MV-4-11 (cell line): Measurements from ENCODE around the gene SLC4A9.
"Not testable (repeated sequence)": the region's sequence is repeated elsewhere in the genome, so short reads cannot be mapped to it uniquely, and the experiment has no call there.

Experiments used
- DNase-seq: peaks from one replicate; lab custom pipeline; 2025; lab: John Stamatoyannopoulos, UW

The SLC4A9 gene

DNA sequence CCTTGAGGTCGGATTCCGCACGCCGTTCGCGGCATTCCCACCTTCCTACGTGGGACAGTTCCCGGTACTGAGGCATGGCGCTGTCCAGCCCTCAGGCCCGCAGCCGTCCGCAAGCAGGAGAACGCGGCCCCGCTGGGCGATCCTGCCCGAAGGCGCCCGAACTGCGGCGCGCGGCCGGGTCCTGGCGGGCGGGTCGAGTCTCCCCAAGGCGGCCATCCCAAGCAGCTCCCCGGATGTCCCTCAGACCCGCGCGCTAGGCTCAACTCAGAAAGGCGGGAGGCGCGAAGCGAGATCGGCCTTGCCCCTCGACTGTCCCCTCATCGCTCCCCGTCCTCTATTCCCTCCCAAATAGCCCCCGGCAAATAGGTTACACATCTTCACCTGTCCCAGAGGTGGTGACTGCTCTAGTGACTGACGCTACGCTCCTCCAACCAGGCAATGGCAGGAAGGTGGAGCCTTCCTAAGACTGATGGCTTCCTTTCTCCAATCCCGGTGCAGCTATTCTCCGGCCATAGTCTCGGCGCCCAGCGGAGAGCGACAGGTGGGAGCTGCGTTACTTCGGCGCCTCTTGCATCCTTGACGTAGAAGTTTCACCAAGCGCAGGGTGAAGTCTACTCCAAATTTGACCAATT lies 40.9 kb downstream of the SLC4A9 start:
- DNase-seq, result peak; percentile 92

DNA sequence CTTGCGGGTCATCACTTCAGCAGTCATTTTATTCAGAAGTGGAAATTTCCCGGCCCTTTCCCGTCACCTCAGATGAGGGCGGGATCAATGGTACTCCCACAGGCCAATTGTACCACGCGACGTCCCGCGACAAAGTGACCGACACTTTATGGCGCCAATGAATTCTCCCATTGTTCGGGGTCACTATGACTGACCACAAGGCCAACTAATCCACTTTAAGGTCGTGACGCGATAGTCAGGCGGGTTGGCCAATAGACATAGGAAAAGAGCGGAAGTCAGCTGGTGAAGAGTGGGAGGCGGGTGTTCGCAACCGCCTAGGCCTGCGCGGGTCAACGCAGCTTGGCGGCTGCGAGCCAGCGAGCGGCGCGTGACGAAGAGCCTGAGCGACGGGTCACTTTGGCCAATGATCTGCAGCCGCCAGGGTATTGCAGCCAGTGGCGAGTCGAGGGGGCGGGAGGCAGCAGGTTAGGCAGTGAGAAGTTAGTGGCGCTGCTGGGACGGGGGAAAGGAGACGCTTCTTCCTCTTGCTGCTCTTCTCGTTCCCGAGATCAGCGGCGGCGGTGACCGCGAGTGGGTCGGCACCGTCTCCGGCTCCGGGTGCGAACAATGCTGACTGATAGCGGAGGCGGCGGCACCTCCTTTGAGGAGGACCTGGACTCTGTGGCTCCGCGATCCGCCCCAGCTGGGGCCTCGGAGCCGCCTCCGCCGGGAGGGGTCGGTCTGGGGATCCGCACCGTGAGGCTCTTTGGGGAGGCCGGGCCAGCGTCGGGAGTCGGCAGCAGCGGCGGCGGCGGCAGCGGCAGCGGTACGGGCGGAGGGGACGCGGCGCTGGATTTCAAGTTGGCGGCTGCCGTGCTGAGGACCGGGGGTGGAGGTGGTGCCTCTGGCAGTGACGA lies 41.6 kb downstream of the SLC4A9 start, which contains the start of gene ANKHD1:
TSS of gene ANKHD1 (plus strand) at position 472 of the 896 bp plus-strand sequence. CDS start at position 607, 135 bp downstream.
- DNase-seq, result peak; percentile 100

DNA sequence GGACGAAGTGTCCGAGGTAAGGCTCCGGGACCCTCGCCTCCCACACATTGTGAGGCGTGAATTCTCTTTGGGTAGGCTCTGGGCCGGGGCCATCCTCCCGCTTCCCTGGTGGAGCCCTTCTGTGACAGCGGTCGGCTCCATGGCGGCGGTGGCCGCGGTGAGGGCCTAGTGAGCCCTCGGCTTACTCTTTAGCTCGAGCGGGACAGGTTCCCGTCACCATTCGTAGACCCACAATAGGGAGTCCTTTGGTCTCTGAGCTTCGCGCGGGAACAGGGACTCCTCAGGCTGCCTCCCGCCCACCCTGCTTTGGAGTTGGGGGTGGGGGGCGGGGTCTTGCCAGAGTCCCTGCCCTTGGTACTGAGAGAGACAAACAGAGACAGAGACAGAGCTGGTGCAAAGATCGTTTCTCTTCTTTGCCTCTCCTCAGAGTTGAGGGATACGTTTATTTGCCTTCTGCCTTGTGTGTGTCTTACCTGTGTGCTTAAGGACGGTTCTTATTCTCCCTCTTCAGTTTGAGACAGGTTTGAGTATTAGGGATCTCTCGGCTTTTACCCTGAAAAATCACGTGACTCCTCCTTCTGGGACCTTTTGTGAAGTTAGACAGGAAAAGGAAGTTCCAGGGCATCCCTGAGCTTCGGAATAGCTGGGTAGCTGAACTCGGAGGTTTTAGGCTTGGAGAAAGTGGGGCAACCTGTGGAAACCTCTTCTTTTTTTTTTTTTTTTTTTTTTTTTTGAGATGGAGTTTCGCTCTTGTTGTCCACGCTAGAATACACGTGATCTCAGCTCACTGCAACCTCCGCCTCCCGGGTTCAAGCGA lies 42.5 kb downstream of the SLC4A9 start:
- peak; percentile 58 for DNase-seq

DNA sequence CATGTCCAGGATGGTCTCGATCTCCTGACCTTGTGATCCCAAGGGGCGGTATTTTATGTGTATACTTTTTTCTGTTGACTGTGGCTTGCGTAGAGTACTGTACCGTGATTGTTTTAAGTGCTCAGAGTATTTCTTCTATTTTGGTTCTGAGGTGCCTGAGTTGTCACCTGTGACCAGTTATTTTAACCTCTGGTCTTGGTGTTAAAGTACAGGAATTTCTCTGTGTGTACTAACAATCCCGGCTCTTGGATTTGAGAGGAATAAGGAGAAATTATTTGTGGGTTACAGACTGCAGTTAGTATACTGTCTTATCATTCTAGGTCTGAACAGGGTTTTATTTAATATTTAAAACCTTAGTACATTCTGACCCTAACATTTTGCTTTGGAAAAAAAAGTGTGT lies 43.6 kb downstream of the SLC4A9 start:
- no peak for DNase-seq

- no peak for DNase-seq
Measured at GRCh38 chr5:140408750-140409241, 48.8 kb downstream of the SLC4A9 start.

GRCh38 chr5:140413230-140413629 lies 53.2 kb downstream of the SLC4A9 start:
- no peak for DNase-seq

DNA sequence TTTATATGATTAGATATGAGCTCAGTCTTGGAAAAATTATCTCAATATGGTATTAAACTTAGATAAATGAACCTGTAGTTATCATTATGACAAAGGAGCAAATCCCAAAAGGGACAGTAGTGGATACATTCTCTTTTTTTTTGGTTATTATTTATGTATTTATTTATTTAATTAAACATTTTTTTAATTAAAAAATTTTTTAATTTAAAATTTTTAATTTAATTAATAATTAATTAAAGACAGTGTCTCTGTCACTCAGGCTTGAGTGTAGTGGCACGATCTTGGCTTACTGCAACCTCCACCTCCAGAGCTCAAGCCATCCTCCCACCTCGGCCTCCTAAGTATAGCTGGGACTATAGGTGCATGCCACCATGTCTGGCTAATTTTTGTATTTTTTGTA lies 57.2 kb downstream of the SLC4A9 start:
- DNase-seq, result no peak

DNA sequence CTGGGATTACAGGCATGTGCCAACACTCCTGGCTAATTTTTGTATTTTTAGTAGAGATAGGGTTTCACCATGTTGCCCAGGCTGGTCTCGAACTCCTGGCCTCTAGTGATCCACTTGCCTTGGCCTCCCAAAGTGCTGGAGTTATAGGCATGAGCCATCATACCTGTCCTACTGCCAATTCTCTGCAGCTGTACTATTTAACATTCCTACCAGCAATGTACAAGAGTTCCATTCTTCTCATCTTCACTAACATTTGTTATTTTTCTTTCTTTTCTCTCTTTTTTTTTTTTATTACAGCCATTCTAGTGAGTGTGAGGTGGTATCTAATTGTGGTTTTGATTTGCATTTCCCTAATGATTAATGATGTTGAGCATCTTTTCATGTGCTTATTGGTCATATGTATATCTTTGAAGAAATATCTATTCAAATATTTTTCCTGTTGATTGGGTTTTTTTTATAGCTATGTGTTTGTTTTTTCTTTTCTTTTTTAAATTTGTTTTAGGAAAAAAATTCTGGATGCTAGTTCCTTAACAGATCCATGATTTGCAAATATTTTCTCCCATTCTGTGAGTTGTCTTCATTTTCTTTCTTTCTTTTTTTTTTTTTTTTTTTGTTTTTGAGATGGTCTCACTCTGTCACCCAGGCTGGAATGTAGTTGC lies 59.0 kb downstream of the SLC4A9 start:
- DNase-seq, result no peak

GRCh38 chr5:140420226-140420570 lies 60.2 kb downstream of the SLC4A9 start:
- DNase-seq, result peak; percentile 25

GRCh38 chr5:140420665-140421361 lies 60.8 kb downstream of the SLC4A9 start:
- DNase-seq, result no peak

DNA sequence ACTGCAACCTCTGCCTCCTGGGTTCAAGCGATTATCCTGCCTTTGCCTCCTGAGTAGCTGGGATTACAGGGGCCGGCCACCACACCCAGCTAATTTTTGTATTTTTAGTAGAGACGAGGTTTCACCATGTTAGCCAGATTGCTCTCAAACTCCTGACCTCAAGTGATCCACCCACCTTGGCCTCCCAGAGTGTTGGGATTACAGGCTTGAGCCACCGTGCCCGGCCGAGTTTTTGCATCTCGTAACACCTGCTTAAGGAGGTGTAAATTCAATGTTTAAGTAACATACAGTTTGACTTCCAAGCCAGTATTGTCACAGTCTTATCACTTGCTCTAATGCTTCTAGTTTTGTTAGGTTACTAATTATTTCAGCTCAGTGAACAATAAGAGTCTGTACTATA lies 61.4 kb downstream of the SLC4A9 start:
- DNase-seq, result not testable (repeated sequence)

GRCh38 chr5:140423609-140424008 lies 63.6 kb downstream of the SLC4A9 start:
- DNase-seq, result no peak

- no peak for DNase-seq
Measured at GRCh38 chr5:140424135-140424534, 64.1 kb downstream of the SLC4A9 start.
